Stimulated activated CD8-positive, alpha-beta memory T cell treated with anti-CD3 and anti-CD28 coated beads, Interleukin-7, amount 100 ng/mL, for 4 hours (primary cell): ENCODE results near the gene GPX3.

ENCODE experiments used
- DNase-seq, 2 donors: peaks; one replicate each; pipeline ENCODE4 v3.0.0-alpha.2; 2020; ENCODE audit warnings: low read depth in 2 of 2

GPX3 gene

GRCh38 chr5:151012862-151013261 lies 7.5 kb upstream of the GPX3 start:
- no peak for DNase-seq

- no peak for DNase-seq
These were observed 5.6 kb upstream of the GPX3 start for GRCh38 chr5:151014680-151015343.

- no peak for DNase-seq
These were observed 4.3 kb upstream of the GPX3 start for GRCh38 chr5:151015974-151016587.

- DNase-seq: no peak
These were observed 3.7 kb upstream of the GPX3 start for GRCh38 chr5:151016700-151017099.

- no peak for DNase-seq
These were observed 2.5 kb upstream of the GPX3 start for GRCh38 chr5:151017897-151018296.

GRCh38 chr5:151018846-151019245 lies 1.5 kb upstream of the GPX3 start:
- DNase-seq: no peak

GRCh38 chr5:151019331-151019730 lies 1.1 kb upstream of the GPX3 start:
- DNase-seq: no peak

- no peak for DNase-seq
These were observed 1.4 kb downstream of the GPX3 start for GRCh38 chr5:151021746-151022145.

GRCh38 chr5:151022511-151023018 lies 2.2 kb downstream of the GPX3 start:
- DNase-seq: no peak

GRCh38 chr5:151023047-151023615 lies 2.7 kb downstream of the GPX3 start:
- no peak for DNase-seq

- DNase-seq: no peak
These were observed 3.3 kb downstream of the GPX3 start for GRCh38 chr5:151023651-151024050.

GRCh38 chr5:151024440-151025249 lies 4.3 kb downstream of the GPX3 start:
- DNase-seq: no peak

GRCh38 chr5:151025250-151025606 lies 4.8 kb downstream of the GPX3 start:
- no peak for DNase-seq

- no peak for DNase-seq
These were observed 5.7 kb downstream of the GPX3 start for GRCh38 chr5:151026088-151026487.

- no peak for DNase-seq
These were observed 6.3 kb downstream of the GPX3 start for GRCh38 chr5:151026679-151027078.

- no peak for DNase-seq
These were observed 7.6 kb downstream of the GPX3 start for GRCh38 chr5:151027961-151028479.

- DNase-seq: no peak
These were observed 8.3 kb downstream of the GPX3 start for GRCh38 chr5:151028717-151029116.

GRCh38 chr5:151029179-151030055 lies 9.0 kb downstream of the GPX3 start:
- no peak for DNase-seq

GRCh38 chr5:151030056-151030336 lies 9.6 kb downstream of the GPX3 start:
- DNase-seq: no peak

GRCh38 chr5:151030379-151030778 lies 10.0 kb downstream of the GPX3 start:
- no peak for DNase-seq

- DNase-seq: no peak
These were observed 11.2 kb downstream of the GPX3 start for GRCh38 chr5:151031554-151031953.
